GM18858 (cell line): ENCODE data around the gene LANCL3.

Source experiments
- ATAC-seq: cut with Tn5 transposase; IDR thresholded peaks from one replicate; pipeline ENCODE4 v1.9.1; 2021; ENCODE audit not compliant: unreplicated experiment

LANCL3 gene

DNA sequence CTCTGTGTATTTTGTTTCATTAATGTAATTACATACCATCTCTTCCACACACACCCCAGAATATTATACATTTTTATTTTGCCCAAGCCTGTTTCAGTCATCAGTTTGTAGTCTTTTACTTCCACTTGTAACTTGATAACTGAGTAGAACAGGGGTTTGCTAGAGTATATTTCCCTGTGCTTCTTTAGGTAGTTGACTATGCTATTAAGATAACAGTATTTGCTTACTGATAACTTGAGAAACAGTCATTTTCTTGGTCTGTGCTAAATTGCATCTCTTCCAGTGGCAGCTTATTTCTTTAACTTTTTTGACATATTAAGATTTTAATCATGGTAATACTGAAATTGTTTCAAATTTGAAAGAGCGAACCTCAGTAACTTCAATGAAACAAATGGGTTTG is 107.1 kb downstream of the LANCL3 start:
- no peak for ATAC-seq

DNA sequence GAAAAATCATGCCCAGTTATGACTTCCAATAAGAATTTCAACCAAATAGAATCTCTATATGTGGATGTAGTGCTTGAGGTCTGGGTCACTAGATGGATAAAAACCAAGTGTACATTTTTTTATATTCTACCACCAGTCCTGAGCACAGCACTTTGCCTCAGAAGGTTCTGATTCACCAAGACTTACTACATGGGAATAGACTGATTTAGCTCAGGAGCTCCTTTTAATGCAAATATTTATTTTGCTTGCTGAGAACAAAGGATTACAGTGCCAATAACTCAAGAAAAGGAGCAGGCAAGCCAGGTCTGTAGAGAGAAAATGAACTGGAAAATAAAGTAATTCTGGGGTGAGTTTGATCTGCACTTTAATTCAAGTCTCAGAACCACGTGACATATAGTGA is 107.8 kb downstream of the LANCL3 start:
- no peak for ATAC-seq

DNA sequence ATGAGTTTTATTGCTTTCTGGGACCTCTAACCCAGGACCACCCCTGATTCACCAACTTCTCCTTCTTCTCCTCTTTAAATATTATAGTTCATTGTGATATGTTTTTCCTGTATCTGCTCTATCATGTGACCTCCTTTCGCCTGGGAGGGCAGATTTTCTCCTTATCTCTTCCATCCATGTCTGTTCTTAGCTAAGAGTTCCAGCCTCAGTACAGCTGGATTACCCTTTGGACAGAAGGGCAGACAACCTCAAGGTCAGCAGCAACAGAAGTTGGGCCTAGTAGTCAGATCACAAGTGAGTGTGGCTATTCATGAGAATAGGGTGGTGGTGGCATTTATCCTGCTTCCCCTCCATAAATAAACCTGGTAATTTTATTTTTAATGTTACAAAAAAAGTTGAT is 108.4 kb downstream of the LANCL3 start:
- no peak for ATAC-seq

DNA sequence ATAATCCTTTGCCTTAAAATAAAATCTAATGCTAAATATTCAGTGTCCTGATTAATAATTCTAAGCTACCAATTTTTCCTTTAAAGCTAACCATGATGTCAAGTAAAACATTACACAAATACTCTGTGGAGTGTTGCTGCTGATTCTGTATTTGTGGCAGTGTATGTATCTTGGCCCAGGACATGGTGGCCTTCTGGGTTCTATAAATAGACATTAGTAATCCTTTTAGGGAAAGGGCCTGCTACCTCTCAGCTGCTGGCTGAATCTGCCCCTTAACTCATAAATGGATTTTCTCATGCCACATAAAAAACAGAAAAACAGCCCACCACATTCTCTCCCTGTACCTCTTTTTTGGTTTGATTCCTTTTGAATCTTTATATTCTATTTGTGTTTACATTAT is 113.0 kb downstream of the LANCL3 start:
- ATAC-seq = no peak

DNA sequence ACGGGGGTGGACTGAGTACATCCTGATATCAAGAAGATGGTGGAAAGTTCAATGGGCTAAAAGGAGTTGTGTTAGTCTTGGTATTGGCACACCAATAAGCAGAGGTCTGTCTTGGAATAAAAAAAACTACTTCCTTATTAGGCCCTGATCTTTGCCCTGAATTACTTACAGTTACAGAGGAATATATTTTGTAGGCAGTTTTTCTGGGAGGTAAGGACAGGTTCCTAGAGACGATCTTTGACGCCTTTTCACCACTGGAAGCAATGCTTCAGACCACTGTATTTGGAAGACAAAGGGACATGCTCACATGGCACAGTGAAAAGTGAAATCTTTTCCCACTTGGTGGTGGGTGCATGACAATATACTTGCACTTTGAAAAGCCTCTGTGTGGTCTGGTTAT is 113.5 kb downstream of the LANCL3 start:
- ATAC-seq = no peak

DNA sequence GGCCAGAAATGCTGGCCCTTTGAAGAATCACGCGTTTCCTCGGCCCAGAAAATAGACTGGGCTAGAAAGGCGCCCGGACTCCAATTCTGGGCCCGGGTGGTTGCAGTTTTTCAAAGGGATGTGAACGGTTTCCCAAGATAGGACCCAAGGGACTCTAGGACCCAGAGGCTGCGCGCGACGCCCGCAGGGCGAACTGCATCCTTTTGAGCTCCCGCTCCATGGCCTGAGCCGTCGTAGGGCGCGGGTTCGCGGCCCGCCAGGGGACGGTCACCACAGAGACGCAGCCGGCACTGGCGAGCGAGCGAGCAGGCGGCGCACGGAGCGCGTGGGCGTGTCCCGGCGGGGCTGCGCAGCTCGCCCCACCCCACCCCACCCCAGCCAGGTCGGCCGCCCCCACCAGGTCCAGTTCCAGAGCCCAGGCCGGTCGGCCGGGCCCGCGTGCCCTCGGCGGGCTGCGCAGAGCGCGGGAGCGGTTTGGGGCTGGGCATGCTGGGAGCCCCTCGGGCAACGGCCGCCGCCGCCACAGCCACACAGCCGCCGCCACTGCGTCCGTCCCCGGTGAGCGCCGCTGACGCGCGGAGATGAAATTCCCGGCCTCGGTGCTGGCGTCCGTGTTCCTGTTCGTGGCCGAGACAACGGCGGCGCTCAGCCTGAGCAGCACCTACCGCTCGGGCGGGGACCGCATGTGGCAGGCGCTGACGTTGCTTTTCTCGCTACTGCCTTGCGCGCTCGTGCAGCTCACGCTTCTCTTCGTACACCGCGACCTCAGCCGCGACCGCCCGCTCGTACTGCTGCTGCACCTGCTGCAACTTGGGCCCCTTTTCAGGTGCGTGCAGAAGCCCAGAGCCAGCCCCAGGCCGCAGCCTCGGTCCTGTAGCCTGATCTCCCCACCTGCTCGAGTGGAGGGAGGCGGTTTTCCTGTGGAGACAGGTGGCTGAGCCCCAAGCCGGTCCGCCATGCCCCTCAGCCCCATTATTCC is 114.2 kb downstream of the LANCL3 start, which contains the start of gene XK:
TSS of gene XK (plus strand) at position 411 of the 979 bp plus-strand sequence. CDS start at position 582, 171 bp downstream.
- peak; percentile 50 for ATAC-seq

DNA sequence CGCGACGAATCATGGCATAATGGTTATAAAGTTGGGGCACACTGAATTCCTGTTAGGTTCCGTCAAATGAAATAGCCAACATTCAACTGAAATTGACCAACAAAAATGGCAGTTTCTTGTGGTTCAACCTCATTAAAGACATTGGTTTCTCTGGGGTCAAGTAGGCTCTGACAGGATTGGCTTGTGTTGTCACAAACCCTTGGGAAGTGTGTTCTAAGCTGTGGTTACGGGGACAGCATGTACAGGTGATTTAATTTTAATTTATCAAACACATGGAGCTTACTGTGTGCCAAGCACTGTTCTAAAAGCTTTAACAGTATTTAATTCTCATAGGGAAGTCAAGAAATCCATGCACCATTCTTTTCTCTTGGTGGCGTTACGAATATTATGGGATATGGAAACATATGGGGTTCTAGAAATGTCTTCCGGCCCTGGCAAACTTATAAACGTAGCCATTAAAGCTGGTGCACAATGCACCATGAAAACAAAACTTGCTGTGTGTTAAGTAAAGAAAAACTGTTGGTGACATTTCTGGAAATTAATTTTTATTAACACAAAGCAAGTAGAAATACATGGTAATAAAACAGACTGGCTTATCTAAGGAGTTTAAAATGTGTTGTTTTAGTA is 115.0 kb downstream of the LANCL3 start:
- no peak for ATAC-seq

DNA sequence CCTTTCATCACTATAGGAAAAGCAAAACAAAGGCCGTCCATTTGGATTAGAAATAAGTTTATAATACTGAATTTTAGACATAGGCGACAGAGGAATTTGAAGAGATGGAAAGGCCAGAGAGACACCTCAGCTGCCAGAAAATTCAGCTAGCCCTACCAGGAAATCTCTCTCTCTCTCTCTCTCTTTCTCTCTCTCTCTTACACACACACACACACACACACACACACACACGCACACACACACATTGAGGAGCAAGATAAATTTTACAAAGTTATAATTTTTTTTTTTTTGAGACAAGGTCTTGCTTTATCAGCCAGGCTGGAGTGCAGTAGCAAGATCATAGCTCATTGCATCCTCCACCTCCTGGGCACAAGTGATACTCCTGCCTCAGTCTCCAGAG is 115.5 kb downstream of the LANCL3 start:
- ATAC-seq = no peak

DNA sequence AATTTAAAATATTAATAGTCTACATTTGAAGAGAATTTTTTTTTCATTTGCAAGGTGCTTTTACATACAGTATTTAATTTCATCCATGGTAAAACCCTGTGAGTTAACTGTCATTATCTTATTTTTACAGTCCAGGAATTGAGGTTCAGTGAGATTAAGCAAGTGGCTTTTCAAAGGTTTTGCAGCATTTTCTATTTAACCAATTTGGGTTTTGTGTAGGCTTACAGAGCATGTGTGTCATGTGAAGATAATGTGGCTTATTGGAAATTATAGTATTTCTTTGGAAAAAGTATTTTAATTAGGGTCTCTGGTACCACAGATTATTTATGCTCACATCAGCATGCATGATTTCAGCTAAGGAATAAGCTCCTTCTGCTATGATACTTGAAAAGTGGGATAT is 118.7 kb downstream of the LANCL3 start:
- no peak for ATAC-seq

DNA sequence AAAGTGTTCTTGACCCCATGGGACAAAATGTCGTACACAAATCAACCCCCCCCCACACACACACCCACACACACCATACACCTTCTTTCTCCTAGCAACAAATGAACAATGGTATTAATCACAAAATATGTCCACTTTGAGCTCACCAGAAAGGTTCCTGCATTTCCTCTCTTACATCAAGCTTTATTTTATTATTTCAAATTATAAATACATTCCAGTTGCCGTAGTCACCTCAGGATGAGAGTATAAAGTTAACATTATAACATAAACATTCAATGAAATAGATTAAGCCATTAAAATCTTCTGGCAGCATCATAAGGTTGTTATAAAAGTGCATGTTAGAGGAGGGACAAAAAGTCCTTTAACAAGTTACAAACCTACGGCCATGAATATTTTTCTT is 121.5 kb downstream of the LANCL3 start:
- no peak for ATAC-seq

DNA sequence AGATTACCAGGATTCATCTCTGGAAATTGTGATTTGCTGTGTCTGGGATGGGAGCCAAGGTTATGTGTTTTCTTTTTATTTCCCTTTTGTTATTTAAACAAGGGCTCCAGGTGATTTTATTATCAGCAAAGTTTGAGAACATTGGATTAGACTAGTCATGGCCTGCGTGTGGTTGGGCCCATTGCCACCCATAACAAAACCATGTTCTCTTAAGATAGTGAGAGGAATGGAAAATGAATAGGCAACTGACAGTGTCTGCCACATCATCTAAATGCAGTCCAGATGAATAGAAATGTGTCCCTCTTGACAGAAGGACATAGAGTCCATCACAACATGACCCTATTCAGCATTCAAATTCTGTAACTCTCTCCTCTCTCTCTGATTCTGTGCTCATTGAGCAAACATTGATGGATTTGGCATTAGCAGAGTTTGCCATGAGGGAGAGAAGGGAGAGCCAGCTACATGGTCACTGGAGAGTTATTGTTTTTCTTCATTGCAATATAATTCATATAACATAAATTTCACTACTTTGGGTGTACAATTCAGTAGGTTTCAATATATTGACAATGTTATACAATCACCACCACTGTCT is 125.8 kb downstream of the LANCL3 start:
- no peak for ATAC-seq

DNA sequence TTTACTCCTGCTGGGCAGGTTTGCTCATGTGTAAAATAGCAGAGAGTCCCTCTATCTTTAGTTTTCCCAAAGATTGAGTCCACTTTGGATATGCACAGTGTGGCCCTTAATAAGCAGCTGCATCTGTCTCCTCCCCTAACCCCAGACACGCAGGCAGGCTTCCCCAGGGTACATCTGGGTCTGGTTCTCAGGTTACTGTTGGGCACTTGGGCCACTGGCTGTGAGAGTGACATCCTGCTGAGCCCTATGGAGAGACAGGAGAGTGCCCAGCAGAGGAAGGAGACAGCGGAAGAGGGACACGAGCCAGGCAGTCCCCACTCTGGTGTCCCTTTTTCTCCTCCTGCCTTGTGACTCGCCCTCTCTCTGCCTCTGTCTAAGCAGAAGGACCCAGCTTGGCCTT is 130.1 kb downstream of the LANCL3 start:
- ATAC-seq = no peak

DNA sequence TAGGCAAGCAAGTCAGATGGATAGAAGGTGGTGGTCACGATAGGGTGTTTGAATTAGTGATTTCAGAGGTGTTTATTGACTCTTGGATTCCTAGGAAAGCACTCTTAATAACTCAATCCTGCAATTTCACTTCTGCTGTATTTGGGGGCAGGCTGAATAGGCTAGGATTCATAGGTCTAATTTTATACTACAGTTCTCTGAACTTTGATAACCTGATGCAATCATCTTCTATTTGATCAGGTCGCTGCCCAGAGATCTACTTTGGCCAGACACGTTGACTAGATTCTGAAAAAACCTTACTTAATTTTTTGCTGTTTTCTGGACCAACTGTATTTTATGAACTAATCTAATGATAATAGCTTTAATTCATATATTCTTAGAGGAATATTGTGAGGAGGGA is 140.5 kb downstream of the LANCL3 start:
- ATAC-seq = no peak

DNA sequence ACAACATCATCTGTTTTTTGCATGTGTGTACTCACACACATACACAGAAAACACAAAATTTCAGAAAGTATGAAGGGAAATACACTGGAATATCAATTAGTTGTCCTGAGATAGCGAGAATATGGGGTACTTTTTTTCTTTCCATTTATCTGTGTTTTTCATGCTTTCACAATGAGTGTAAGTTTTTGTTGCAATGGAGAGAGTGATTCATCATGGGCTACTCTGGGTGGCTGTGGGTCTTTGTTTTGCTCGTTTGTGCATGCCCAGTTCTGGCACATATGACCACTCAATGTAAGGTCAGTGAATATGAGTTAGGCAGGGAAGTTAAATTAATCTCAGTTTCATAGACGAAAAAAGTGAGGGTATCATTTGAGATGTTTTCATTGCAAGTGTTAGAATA is 141.0 kb downstream of the LANCL3 start:
- peak; percentile 63 for ATAC-seq

DNA sequence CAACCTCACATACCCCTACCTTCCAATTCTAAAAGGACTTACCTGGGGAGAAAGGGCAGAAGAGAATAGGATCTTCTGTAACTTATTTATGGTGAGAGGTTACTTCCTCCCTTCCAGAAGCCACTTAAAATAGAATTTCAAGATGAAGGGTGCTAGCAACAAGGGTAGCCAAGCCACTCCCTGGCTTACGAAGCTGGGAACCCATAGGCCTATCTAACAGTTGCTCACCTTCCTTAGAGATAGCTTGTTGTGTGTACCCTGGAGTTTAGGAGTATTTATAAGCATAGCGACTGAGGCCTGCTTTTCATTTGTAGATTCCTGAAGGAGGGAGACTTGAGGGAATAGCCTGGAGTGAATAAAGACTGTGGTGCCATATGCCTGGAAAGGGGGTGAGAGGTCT is 143.0 kb downstream of the LANCL3 start:
- no peak for ATAC-seq

DNA sequence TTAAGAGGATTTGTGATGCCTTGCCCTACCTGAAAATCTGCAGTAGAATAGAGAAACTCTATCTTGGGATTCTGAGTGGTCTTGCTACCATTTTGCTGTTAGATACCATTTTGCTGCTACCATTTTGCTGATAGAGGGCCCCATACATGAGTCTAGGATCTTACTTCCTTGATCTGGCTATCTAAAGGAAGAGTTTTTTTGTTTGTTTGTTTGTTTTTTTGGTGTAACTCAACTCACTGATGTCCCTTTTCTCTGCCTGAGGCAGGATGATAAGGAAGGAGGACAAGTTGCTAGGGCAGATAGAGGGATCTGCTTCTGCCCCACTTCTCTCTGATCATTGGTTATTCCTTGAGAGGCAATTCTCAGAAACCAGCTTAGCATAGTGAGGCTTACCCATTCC is 145.1 kb downstream of the LANCL3 start:
- ATAC-seq = no peak

DNA sequence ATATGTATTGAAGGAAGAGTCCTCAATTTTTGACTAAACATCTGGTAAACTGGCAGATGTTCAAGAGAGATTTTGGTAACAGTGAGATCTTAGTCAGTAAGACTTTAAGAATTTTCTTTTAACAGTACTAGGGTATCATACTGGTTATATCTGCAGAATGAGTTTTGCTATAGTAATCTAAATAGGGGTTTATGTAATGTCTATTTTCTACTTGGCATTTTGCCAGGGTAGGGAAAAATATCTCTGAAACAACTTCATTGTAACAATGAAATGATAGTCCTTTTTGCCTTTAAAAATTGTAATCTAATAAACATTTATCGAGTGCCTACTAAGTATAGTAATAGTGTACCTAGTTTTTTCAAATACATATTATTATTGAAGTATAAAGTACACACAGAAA is 146.2 kb downstream of the LANCL3 start:
- ATAC-seq = no peak

DNA sequence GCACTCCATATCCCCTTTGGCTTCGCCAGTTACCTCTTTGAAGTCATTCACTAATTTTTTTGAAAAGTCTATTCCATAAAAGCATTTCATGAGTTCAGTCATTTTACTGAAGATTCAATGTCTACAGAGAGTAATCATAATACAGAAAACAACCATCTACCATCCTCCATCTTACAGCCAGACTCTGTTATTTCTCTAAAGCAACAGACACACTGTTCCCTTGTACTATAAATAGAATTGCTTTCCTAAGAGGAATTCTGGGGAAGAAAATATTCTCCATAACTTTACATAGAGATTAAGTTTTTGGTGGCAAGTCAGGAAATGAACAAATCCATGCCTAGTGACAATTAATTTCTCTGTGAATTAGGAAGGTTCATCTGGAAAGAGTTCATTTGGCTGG is 151.1 kb downstream of the LANCL3 start:
- no peak for ATAC-seq

DNA sequence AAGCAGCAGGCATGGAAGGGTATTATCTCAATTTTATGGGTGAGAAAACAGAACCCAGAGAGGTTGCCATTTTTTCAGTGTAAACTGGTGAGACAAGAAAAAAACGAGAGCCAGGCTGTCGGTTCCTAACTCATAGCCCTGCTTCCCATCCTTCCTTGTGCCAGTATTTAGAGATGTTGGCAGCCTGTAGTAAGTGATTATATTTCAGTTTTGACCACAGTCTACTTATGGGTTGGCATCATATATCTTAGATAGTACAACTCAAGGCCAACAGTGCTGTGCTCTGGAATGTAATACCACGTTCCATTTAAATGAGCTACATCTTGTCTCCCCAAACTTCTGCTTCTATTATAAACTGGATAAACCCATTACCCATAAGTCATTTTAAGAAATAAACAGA is 154.9 kb downstream of the LANCL3 start:
- no peak for ATAC-seq
